ENCODE results near the gene PIK3CG.

The PIK3CG gene

GRCh38 chr7:106841896-106842390 lies 23.1 kb upstream of the PIK3CG start:
- Histone ChIP-seq H3K4me3 (ENCODE audit: low read depth, low read length, poor library complexity, severe bottlenecking) (no peak overlapping the region), H3K9me2 (ENCODE audit: low read depth, low read length) (no peaks in the 10 kb centered on the region), H3K36me3 (ENCODE audit: insufficient read depth, low read length) (no peaks in the 10 kb centered on the region), H3K4me1 (ENCODE audit: insufficient read depth, low read length, severe bottlenecking) (no peaks in the 10 kb centered on the region), H3K27ac (ENCODE audit: low read depth, low read length, poor library complexity, severe bottlenecking) (no peak overlapping the region), H2AFZ (ENCODE audit: low read length) (no peak overlapping the region), H3K4me2 (ENCODE audit: low read length) (no peak overlapping the region), H4K20me1 (ENCODE audit: insufficient read depth, low read length) (no peaks in the 10 kb centered on the region), H3K9me3 (ENCODE audit: low read length) (no peaks in the 10 kb centered on the region), H3K9ac (ENCODE audit: low read length) (no peak overlapping the region), H3F3A (ENCODE audit: insufficient read depth, low read length) (no peaks in the 10 kb centered on the region), H3K79me2 (ENCODE audit: insufficient read depth, low read length) (no peaks in the 10 kb centered on the region), H3K27me3 (ENCODE audit: insufficient read depth, low read length) (no peaks in the 10 kb centered on the region; the same call in 1 of the 2 replicates)
- no peak for TF ChIP-seq CTCF (IDR thresholded peaks at IDR 0.05; ENCODE audit: low read length)
- no peak for TF ChIP-seq EZH2 (IDR thresholded peaks at IDR 0.05; ENCODE audit: borderline replicate concordance, low read length)

DNA sequence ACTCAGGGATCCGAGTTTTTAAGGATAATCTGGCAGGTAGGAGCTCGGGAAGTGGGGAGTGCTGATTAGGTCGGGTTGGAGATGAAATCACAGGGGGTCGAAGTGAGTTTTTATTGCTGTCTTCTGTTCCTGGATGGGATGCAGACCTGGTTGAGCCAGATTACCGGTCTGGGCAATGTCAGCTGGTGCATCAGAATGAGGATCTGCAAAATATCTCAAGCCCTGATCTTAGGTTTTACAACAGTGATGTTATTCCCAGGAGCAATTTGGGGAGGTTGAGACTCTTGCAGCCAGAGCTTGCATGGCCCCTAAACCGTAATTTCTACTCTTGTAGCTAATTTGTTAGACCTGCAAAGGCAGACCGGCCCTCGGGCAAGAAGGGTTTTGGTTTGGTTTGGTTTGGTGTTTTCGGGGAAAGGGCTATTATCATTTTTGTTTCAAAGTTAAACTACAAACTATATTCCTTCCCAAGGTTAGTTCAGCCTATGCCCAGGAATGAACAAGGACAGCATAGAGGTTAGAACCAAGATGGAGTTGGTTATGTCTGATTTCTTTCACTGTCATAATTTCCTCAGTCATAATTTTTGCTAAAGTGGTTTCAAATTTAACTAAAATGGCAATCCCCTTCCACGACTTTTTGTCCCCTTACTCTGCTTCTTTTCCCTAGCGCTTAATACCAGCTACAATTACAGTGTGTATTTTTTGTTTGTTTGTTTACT lies 20.6 kb upstream of the PIK3CG start:
- Histone ChIP-seq H3K4me3 (ENCODE audit: low read depth, low read length, poor library complexity, severe bottlenecking) (no peak overlapping the region), H3K9me2 (ENCODE audit: low read depth, low read length) (no peaks in the 10 kb centered on the region), H3K4me1 (ENCODE audit: insufficient read depth, low read length, severe bottlenecking) (no peaks in the 10 kb centered on the region), H4K20me1 (ENCODE audit: insufficient read depth, low read length) (no peaks in the 10 kb centered on the region), H3K27ac (ENCODE audit: low read depth, low read length, poor library complexity, severe bottlenecking) (no peak overlapping the region), H3K79me2 (ENCODE audit: insufficient read depth, low read length) (no peaks in the 10 kb centered on the region), H3K9ac (ENCODE audit: low read length) (no peak overlapping the region), H3K4me2 (ENCODE audit: low read length) (no peak overlapping the region), H3F3A (ENCODE audit: insufficient read depth, low read length) (no peaks in the 10 kb centered on the region), H3K27me3 (ENCODE audit: insufficient read depth, low read length) (no peaks in the 10 kb centered on the region; the same call in 1 of the 2 replicates), H3K36me3 (ENCODE audit: insufficient read depth, low read length) (no peaks in the 10 kb centered on the region), H2AFZ (ENCODE audit: low read length) (no peak overlapping the region), H3K9me3 (ENCODE audit: low read length) (no peaks in the 10 kb centered on the region)
- TF ChIP-seq EZH2 (IDR thresholded peaks at IDR 0.05; ENCODE audit: borderline replicate concordance, low read length) (no peak), CTCF (IDR thresholded peaks at IDR 0.05; ENCODE audit: low read length) (no peak)

DNA sequence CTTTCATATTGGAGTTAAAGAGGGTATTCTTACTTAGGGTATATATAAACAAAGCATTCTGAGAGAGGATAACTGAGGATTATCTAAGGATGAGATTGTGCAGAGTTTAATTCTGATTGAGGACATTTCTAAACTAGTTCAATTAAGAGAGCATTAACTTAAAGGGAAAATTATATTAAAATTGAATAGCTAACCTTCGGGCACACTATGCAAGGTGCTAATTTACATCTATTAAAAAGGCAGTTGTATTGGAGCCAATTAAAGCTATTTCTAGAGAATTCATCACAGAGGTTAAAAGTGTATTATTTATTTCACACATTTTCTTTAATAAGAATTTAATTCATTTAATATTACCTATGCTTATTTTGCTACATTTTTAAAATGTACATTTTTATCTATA lies 17.0 kb upstream of the PIK3CG start:
- H3K9me3 ChIP-seq (ENCODE audit: low read length) = no peaks in the 10 kb centered on the region
- H3K27ac ChIP-seq (ENCODE audit: low read depth, low read length, poor library complexity, severe bottlenecking) = no peak overlapping the region
- no peaks in the 10 kb centered on the region; the same call in 1 of the 2 replicates for H3K27me3 ChIP-seq (ENCODE audit: insufficient read depth, low read length)
- H3K9ac ChIP-seq (ENCODE audit: low read length) = no peak overlapping the region
- TF ChIP-seq CTCF (IDR thresholded peaks at IDR 0.05; ENCODE audit: low read length) (no peak), EZH2 (IDR thresholded peaks at IDR 0.05; ENCODE audit: borderline replicate concordance, low read length) (no peak)
- no peaks in the 10 kb centered on the region for H3K79me2 ChIP-seq (ENCODE audit: insufficient read depth, low read length)
- no peaks in the 10 kb centered on the region for H4K20me1 ChIP-seq (ENCODE audit: insufficient read depth, low read length)
- H3F3A ChIP-seq (ENCODE audit: insufficient read depth, low read length) = no peaks in the 10 kb centered on the region
- H3K36me3 ChIP-seq (ENCODE audit: insufficient read depth, low read length) = no peaks in the 10 kb centered on the region
- no peaks in the 10 kb centered on the region for H3K9me2 ChIP-seq (ENCODE audit: low read depth, low read length)
- H3K4me2 ChIP-seq (ENCODE audit: low read length) = no peak overlapping the region
- H2AFZ ChIP-seq (ENCODE audit: low read length) = no peak overlapping the region
- H3K4me1 ChIP-seq (ENCODE audit: insufficient read depth, low read length, severe bottlenecking) = no peaks in the 10 kb centered on the region
- no peak overlapping the region for H3K4me3 ChIP-seq (ENCODE audit: low read depth, low read length, poor library complexity, severe bottlenecking)
